WTC11 (cell line): Measurements from ENCODE around the gene SCGB1A1. TPM values are rescaled to one million over a fixed set of nuclear protein-coding genes. Genes with fewer than 3 reads are reported as not detected.
A peak's percentile ranks its signal among the peaks of the same experiment; 100 is the strongest.

Experiments used
- ATAC-seq: fragments of 200-7000 bp; cut with Tn5 transposase; 2 replicates; pipeline ENCODE4 v1.10.0; 2021; ENCODE audit warnings: mild to moderate bottlenecking, moderate library complexity
- CTCF ChIA-PET: fragments of 300-600 bp; sonication (Branson Sonifier 250); formaldehyde crosslinking; loops from one replicate; lab custom pipeline; 2021; ENCODE audit warnings: antibody characterized with exemption; lab: Charles Lee
- POLR2A ChIA-PET: fragments of 350-600 bp; sonication (Branson Sonifier 250); formaldehyde crosslinking; loops from one replicate; lab custom pipeline; 2021; ENCODE audit warnings: antibody characterized with exemption; lab: Charles Lee
- DNase-seq: peaks from one replicate; pipeline ENCODE4 v3.0.0; 2021; ENCODE audit warnings: low spot score
- H3K27ac Mint-ChIP-seq: 2 replicates; pipeline ENCODE4 v1.8.0; 2021; ENCODE audit warnings: mixed read lengths
- H3K27me3 Mint-ChIP-seq: 2 replicates; pipeline ENCODE4 v1.8.0; 2021; ENCODE audit warnings: low read depth, mild to moderate bottlenecking, moderate library complexity, mixed read lengths
- H3K36me3 Mint-ChIP-seq: 2 replicates; pipeline ENCODE4 v1.8.0; 2021; ENCODE audit warnings: mixed read lengths
- H3K4me1 Mint-ChIP-seq: 2 replicates; pipeline ENCODE4 v1.8.0; 2022; ENCODE audit warnings: mixed read lengths
- H3K4me3 Mint-ChIP-seq: 2 replicates; pipeline ENCODE4 v1.8.0; 2021; ENCODE audit warnings: mild to moderate bottlenecking, moderate library complexity, mixed read lengths
- H3K9me3 Mint-ChIP-seq: 2 replicates; pipeline ENCODE4 v1.8.0; 2021; ENCODE audit warnings: mixed read lengths
- CTCF ChIP-seq: fragments of 200-600 bp; IDR thresholded peaks from 2 replicates; pipeline ENCODE4 v1.8.0; 2022; ENCODE audit warnings: antibody characterized with exemption
- KAT7 ChIP-seq: sonication (generic); formaldehyde crosslinking; IDR thresholded peaks from 2 replicates; pipeline ENCODE4 v1.8.1; 2023; ENCODE audit warnings: missing genetic modification reagents, mild to moderate bottlenecking, borderline replicate concordance
- MAX ChIP-seq: sonication (generic); formaldehyde crosslinking; IDR thresholded peaks from 2 replicates; pipeline ENCODE4 v1.8.0; 2022; ENCODE audit warnings: mild to moderate bottlenecking, missing genetic modification reagents
- MLX ChIP-seq: sonication (generic); formaldehyde crosslinking; IDR thresholded peaks from 2 replicates; pipeline ENCODE4 v1.8.1; 2023; ENCODE audit warnings: mild to moderate bottlenecking, missing genetic modification reagents, moderate library complexity
- NFYB ChIP-seq: sonication (generic); formaldehyde crosslinking; conservative IDR thresholded peaks from 2 replicates; pipeline ENCODE4 v1.8.0; 2022; ENCODE audit warnings: low read depth, missing genetic modification reagents
- NR1H2 ChIP-seq: sonication (generic); formaldehyde crosslinking; IDR thresholded peaks from 2 replicates; pipeline ENCODE4 v1.9.0; 2021; ENCODE audit warnings: mild to moderate bottlenecking, moderate library complexity, missing genetic modification reagents
- NR2C2 ChIP-seq: sonication (generic); formaldehyde crosslinking; IDR thresholded peaks from 2 replicates; pipeline ENCODE4 v1.8.0; 2022; ENCODE audit warnings: mild to moderate bottlenecking, missing genetic modification reagents
- NR3C1 ChIP-seq: sonication (generic); formaldehyde crosslinking; conservative IDR thresholded peaks from 2 replicates; pipeline ENCODE4 v1.8.1; 2023; ENCODE audit warnings: low read depth, mild to moderate bottlenecking, missing genetic modification reagents
- RELA ChIP-seq: sonication (generic); formaldehyde crosslinking; IDR thresholded peaks from 2 replicates; pipeline ENCODE4 v1.8.1; 2022; ENCODE audit warnings: missing genetic modification reagents, mild to moderate bottlenecking, borderline replicate concordance
- TP53 ChIP-seq: sonication (generic); formaldehyde crosslinking; IDR thresholded peaks from 2 replicates; pipeline ENCODE4 v1.8.1; 2023; ENCODE audit warnings: mild to moderate bottlenecking, missing genetic modification reagents
- ZNF121 ChIP-seq: sonication (generic); formaldehyde crosslinking; IDR thresholded peaks from 2 replicates; pipeline ENCODE4 v1.8.0; 2023; ENCODE audit warnings: missing genetic modification reagents
- ZNF219 ChIP-seq: sonication (generic); formaldehyde crosslinking; IDR thresholded peaks from 2 replicates; pipeline ENCODE4 v1.8.0; 2023; ENCODE audit warnings: missing genetic modification reagents, mild to moderate bottlenecking, borderline replicate concordance
- ZNF232 ChIP-seq: sonication (generic); formaldehyde crosslinking; IDR thresholded peaks from 2 replicates; pipeline ENCODE4 v1.8.0; 2022; ENCODE audit warnings: mild to moderate bottlenecking, missing genetic modification reagents
- ZNF423 ChIP-seq: fragments of 250-450 bp; sonication (Bioruptor Pico); IDR thresholded peaks from 2 replicates; pipeline ENCODE4 v2.1.2; 2022; ENCODE audit warnings: mild to moderate bottlenecking, moderate library complexity
- total RNA-seq: library from RNA; stranded (reverse); gene quantifications from 3 replicates; pipeline ENCODE4 v1.2.3, GENCODE V29; 2021
- TF ChIP-seq, protein P1 (sequence below): sonication (generic); formaldehyde crosslinking; IDR thresholded peaks from 2 replicates; pipeline ENCODE4 v1.8.1; 2023; ENCODE audit warnings: mild to moderate bottlenecking, missing genetic modification reagents
- TF ChIP-seq, protein P2 (sequence below): fragments of 250-450 bp; sonication (Bioruptor Pico); IDR thresholded peaks from 2 replicates; pipeline ENCODE4 v1.9.0; 2021; ENCODE audit warnings: mild to moderate bottlenecking
- TF ChIP-seq, protein P3 (sequence below): sonication (generic); formaldehyde crosslinking; IDR thresholded peaks from 2 replicates; pipeline ENCODE4 v1.8.0; 2022; ENCODE audit warnings: mild to moderate bottlenecking, missing genetic modification reagents
- TF ChIP-seq, protein P4 (sequence below): sonication (generic); formaldehyde crosslinking; IDR thresholded peaks from 2 replicates; pipeline ENCODE4 v1.8.1; 2022; ENCODE audit warnings: mild to moderate bottlenecking, missing genetic modification reagents, moderate library complexity, borderline replicate concordance

SCGB1A1 gene
- total RNA-seq, 1 experiment from 2014 or later = 1.2 TPM

GRCh38 chr11:62468577-62468976 lies 49.7 kb downstream of the SCGB1A1 start:
- Mint-ChIP-seq H3K27me3 (no peaks in the 10 kb centered on the region), H3K9me3 (no peaks in the 10 kb centered on the region), H3K36me3 (no peaks in the 10 kb centered on the region), H3K4me1 (no peaks in the 10 kb centered on the region), H3K27ac (no peak overlapping the region), H3K4me3 (no peak overlapping the region)
- CTCF ChIA-PET = interaction anchor here (0.8 to 4.3 kb wide), 5 partner anchors 10 to 92 kb away, joined by 3 to 23 read pairs (median 4); no protein-coding TSS in a partner anchor
- DNase-seq (no peak), ATAC-seq (no peak)
- POLR2A ChIA-PET = interaction anchor here (1.2 kb wide), 1 partner anchor 10 kb away, joined by 3 read pairs; no protein-coding TSS in a partner anchor
- TF ChIP-seq NR3C1 (no peak), NFYB (CRISPR knock-in tag) (no peak), ZNF219 (CRISPR knock-in tag) (no peak), MLX (no peak), MAX (no peak), ZNF121 (CRISPR knock-in tag) (0 out of 2 replicates have a peak, but pooled peaks have one; percentile 54)

GRCh38 chr11:62471603-62472002 lies 52.8 kb downstream of the SCGB1A1 start:
- no peaks in the 10 kb centered on the region for H3K4me1 Mint-ChIP-seq
- DNase-seq = no peak
- H3K27me3 Mint-ChIP-seq = no peaks in the 10 kb centered on the region
- CTCF ChIA-PET = interaction anchor here (5.5 kb wide), 1 partner anchor 71 kb away, joined by 24 read pairs; no protein-coding TSS in a partner anchor
- no peaks in the 10 kb centered on the region for H3K36me3 Mint-ChIP-seq
- TF ChIP-seq, protein P1, sequence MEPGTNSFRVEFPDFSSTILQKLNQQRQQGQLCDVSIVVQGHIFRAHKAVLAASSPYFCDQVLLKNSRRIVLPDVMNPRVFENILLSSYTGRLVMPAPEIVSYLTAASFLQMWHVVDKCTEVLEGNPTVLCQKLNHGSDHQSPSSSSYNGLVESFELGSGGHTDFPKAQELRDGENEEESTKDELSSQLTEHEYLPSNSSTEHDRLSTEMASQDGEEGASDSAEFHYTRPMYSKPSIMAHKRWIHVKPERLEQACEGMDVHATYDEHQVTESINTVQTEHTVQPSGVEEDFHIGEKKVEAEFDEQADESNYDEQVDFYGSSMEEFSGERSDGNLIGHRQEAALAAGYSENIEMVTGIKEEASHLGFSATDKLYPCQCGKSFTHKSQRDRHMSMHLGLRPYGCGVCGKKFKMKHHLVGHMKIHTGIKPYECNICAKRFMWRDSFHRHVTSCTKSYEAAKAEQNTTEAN = no peak
- TF ChIP-seq, protein P2, sequence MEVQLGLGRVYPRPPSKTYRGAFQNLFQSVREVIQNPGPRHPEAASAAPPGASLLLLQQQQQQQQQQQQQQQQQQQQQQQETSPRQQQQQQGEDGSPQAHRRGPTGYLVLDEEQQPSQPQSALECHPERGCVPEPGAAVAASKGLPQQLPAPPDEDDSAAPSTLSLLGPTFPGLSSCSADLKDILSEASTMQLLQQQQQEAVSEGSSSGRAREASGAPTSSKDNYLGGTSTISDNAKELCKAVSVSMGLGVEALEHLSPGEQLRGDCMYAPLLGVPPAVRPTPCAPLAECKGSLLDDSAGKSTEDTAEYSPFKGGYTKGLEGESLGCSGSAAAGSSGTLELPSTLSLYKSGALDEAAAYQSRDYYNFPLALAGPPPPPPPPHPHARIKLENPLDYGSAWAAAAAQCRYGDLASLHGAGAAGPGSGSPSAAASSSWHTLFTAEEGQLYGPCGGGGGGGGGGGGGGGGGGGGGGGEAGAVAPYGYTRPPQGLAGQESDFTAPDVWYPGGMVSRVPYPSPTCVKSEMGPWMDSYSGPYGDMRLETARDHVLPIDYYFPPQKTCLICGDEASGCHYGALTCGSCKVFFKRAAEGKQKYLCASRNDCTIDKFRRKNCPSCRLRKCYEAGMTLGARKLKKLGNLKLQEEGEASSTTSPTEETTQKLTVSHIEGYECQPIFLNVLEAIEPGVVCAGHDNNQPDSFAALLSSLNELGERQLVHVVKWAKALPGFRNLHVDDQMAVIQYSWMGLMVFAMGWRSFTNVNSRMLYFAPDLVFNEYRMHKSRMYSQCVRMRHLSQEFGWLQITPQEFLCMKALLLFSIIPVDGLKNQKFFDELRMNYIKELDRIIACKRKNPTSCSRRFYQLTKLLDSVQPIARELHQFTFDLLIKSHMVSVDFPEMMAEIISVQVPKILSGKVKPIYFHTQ (CRISPR knock-in tag) = no peak
- TF ChIP-seq ZNF423 (no peak), NR1H2 (CRISPR knock-in tag) (no peak), RELA (CRISPR knock-in tag) (no peak), TP53 (CRISPR knock-in tag) (no peak), NR2C2 (no peak), CTCF (no peak), KAT7 (CRISPR knock-in tag) (no peak), ZNF232 (CRISPR knock-in tag) (no peak)
- TF ChIP-seq, protein P3, sequence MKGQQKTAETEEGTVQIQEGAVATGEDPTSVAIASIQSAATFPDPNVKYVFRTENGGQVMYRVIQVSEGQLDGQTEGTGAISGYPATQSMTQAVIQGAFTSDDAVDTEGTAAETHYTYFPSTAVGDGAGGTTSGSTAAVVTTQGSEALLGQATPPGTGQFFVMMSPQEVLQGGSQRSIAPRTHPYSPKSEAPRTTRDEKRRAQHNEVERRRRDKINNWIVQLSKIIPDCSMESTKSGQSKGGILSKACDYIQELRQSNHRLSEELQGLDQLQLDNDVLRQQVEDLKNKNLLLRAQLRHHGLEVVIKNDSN = no peak
- TF ChIP-seq, protein P4, sequence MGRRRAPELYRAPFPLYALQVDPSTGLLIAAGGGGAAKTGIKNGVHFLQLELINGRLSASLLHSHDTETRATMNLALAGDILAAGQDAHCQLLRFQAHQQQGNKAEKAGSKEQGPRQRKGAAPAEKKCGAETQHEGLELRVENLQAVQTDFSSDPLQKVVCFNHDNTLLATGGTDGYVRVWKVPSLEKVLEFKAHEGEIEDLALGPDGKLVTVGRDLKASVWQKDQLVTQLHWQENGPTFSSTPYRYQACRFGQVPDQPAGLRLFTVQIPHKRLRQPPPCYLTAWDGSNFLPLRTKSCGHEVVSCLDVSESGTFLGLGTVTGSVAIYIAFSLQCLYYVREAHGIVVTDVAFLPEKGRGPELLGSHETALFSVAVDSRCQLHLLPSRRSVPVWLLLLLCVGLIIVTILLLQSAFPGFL (CRISPR knock-in tag) = no peak
- H3K9me3 Mint-ChIP-seq = no peaks in the 10 kb centered on the region
- H3K27ac Mint-ChIP-seq = no peak overlapping the region
- no peak for ATAC-seq
- H3K4me3 Mint-ChIP-seq = no peak overlapping the region
- POLR2A ChIA-PET = no interaction called here
